NCI-H128 (cell line): ENCODE data around the gene CMBL.
A peak's percentile ranks its signal among the peaks of the same experiment; 100 is the strongest.
"Not testable (repeated sequence)": the region's sequence is repeated elsewhere in the genome, so short reads cannot be mapped to it uniquely, and the experiment has no call there.

Experiments used
- DNase-seq: peaks from one replicate; lab custom pipeline; 2025; ENCODE audit not compliant: unreplicated experiment; lab: John Stamatoyannopoulos, UW

Gene CMBL

GRCh38 chr5:10307206-10308148 is at the start of gene CMBL:
Gene CMBL (minus strand): TSS chr5:10307902. CDS start chr5:10290762, 17,140 bp downstream.
- DNase-seq, result peak; percentile 38

- peak; percentile 19 for DNase-seq
Observed at GRCh38 chr5:10355071-10355889, 47.6 kb upstream of the CMBL start.

GRCh38 chr5:10354048-10354872 is 46.6 kb upstream of the CMBL start:
- DNase-seq, result no peak

- peak; percentile 99 for DNase-seq
Observed at GRCh38 chr5:10353241-10354047, 45.7 kb upstream of the CMBL start, which contains the start of gene MARCHF6. Gene MARCHF6 (plus strand): TSS chr5:10353695. CDS start chr5:10353899, 204 bp downstream.

- peak; percentile 74 for DNase-seq
Observed at GRCh38 chr5:10352430-10353240, 44.9 kb upstream of the CMBL start.

- no peak for DNase-seq
Observed at GRCh38 chr5:10351919-10352318, 44.2 kb upstream of the CMBL start.

- no peak for DNase-seq
Observed at GRCh38 chr5:10351199-10351905, 43.6 kb upstream of the CMBL start.

GRCh38 chr5:10348258-10348657 is 40.6 kb upstream of the CMBL start:
- no peak for DNase-seq

GRCh38 chr5:10344461-10345106 is 36.9 kb upstream of the CMBL start:
- not testable (repeated sequence) for DNase-seq

- DNase-seq, result no peak
Observed at GRCh38 chr5:10343486-10343885, 35.8 kb upstream of the CMBL start.

GRCh38 chr5:10339958-10340357 is 32.3 kb upstream of the CMBL start:
- DNase-seq, result no peak

- peak; percentile 85 for DNase-seq
Observed at GRCh38 chr5:10339058-10339811, 31.5 kb upstream of the CMBL start.

GRCh38 chr5:10338686-10339057 is 31.0 kb upstream of the CMBL start:
- DNase-seq, result no peak

GRCh38 chr5:10337986-10338385 is 30.3 kb upstream of the CMBL start:
- no peak for DNase-seq

- DNase-seq, result no peak
Observed at GRCh38 chr5:10337107-10337506, 29.4 kb upstream of the CMBL start.

GRCh38 chr5:10335711-10336470 is 28.2 kb upstream of the CMBL start:
- no peak for DNase-seq

GRCh38 chr5:10334831-10335230 is 27.1 kb upstream of the CMBL start:
- no peak for DNase-seq
